HL-60 (cell line): Measurements from ENCODE around the gene IRF2.

Experiments
- DNase-seq, 2 experiments: peaks; one replicate each; pipeline ENCODE4 v3.0.0-alpha.2; 2010 to 2020; ENCODE audit warnings: low read depth in 1 of 2, low spot score in 1 of 2
- H3K27ac ChIP-seq: fragments of 250-450 bp; sonication (Bioruptor Pico); replicated peaks from 2 replicates; pipeline ENCODE4 v1.5.1; 2020; ENCODE audit warnings: mild to moderate bottlenecking, moderate library complexity
- H3K27me3 ChIP-seq: fragments of 250-450 bp; sonication (Bioruptor Pico); 2 replicates; pipeline ENCODE4 v1.5.1; 2021; ENCODE audit warnings: mild to moderate bottlenecking, moderate library complexity; ENCODE audit not compliant: insufficient read depth, poor library complexity, severe bottlenecking
- H3K4me3 ChIP-seq: replicated peaks from 2 replicates; pipeline ENCODE4 v1.5.1; 2011; ENCODE audit warnings: mild to moderate bottlenecking, control low read depth, low read length; ENCODE audit not compliant: insufficient read depth
- CTCF ChIP-seq: IDR thresholded peaks from one replicate; pipeline ENCODE4 v1.5.1; 2011; ENCODE audit warnings: low read length, control low read depth, inconsistent platforms; ENCODE audit not compliant: insufficient read depth
- GABPA ChIP-seq: IDR thresholded peaks from 2 replicates; pipeline ENCODE4 v1.6.1; 2012; ENCODE audit warnings: low read depth
- POLR2AphosphoS5 ChIP-seq: IDR thresholded peaks from 2 replicates; pipeline ENCODE4 v1.6.1; 2012; ENCODE audit warnings: low read depth
- REST ChIP-seq: IDR thresholded peaks from 2 replicates; pipeline ENCODE4 v1.6.1; 2012; ENCODE audit warnings: low read depth; ENCODE audit not compliant: insufficient replicate concordance
- SPI1 ChIP-seq: IDR thresholded peaks from 2 replicates; pipeline ENCODE4 v1.6.1; 2012; ENCODE audit warnings: low read depth, mild to moderate bottlenecking, borderline replicate concordance

IRF2 gene

DNA sequence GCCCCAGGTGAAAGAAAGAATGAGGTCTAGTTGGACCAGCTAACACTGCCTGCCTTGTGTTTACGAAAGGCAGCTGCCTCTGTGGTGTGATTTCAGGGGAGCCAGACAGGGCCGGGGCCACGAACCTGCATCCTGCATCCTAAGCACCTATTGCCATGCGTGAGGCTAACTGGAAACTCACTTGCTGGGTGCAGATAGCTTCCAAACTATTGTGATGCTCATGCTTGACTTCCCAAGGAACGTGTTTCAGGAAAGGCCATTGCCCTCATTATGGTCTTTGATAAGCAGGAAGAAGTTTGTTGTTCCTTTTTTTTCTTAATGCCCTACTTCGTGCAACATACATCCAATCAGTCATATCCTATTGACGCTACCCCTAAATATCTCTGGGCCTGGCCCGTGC lies 2.3 kb upstream of the IRF2 start:
- peak in 1 of 2 experiments; percentile 16 for DNase-seq
- Histone ChIP-seq H3K4me3 (no peak overlapping the region), H3K27me3 (no peaks in the 10 kb centered on the region), H3K27ac (no peak overlapping the region)
- TF ChIP-seq POLR2AphosphoS5 (no peak; the same call in 1 of the 2 replicates), CTCF (no peak), SPI1 (no peak), GABPA (no peak), REST (no peak)

- peak overlapping the region; percentile 95 for H3K27ac ChIP-seq
- peak in 1 of 2 experiments; percentile 44 for DNase-seq
Observed at GRCh38 chr4:184475498-184475897, 1.1 kb upstream of the IRF2 start.

GRCh38 chr4:184475096-184475461 lies 729 bp upstream of the IRF2 start:
- DNase-seq, result peak; percentile 40 to 47
- H3K4me3 ChIP-seq, result peak overlapping the region; percentile 67
- H3K27ac ChIP-seq, result peak overlapping the region; percentile 95
- no peaks in the 10 kb centered on the region for H3K27me3 ChIP-seq
- TF ChIP-seq CTCF, result no peak
- TF ChIP-seq POLR2AphosphoS5, result no peak
- TF ChIP-seq REST, result no peak
- TF ChIP-seq GABPA, result no peak
- TF ChIP-seq SPI1, result no peak

More at GRCh38 chr4:184475498-184475897, 1.1 kb upstream of the IRF2 start:
- 0 out of 2 replicates have a peak, but pooled peaks have one; percentile 29 for TF ChIP-seq SPI1
- no peak for TF ChIP-seq GABPA
- Histone ChIP-seq H3K27me3 (no peaks in the 10 kb centered on the region), H3K4me3 (peak overlapping the region; percentile 67)

DNA sequence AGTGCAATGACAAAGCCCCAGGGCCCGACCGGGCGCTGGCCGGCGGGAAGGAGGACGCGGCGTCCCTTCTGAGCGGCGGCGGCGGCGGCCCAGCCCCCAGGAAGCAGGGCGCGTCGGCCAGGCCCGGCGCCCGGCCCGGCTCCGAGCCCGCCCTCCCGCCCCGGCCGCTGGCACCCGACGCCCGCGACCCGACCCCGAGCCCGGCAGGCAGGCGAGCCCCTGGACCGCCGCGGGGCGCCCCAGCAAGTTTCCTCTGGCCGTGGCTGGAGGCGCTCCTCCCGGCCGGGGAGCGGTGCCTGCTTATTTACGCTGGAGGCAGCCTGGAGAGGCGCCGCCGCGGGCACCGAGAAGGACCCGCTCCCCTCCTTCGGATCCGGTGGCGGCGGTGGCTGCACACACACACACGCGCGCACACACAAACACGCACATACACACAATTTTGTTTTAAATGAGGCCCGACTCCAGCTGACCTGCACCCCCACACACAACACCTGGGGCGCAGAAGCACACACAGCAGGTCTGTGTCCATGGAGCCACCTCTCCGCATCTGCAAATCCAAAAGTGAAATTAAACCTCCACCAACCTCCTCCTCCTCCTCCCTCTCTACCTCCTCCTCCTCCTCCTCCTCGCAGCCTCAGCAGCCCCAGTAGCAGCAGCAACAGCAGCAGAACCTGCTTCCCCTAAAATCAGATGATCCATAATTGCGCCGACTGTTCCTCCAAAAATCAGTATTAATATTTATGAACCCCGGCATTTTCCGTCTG lies 669 bp downstream of the IRF2 start:
- TF ChIP-seq REST (no peak), POLR2AphosphoS5 (peak; percentile 36; the same call in 1 of the 2 replicates), SPI1 (no peak)
- Histone ChIP-seq H3K27me3 (no peaks in the 10 kb centered on the region), H3K27ac (peak overlapping the region; percentile 84), H3K4me3 (peak overlapping the region; percentile 71)
- peak in 1 of 2 experiments; percentile 58 for DNase-seq
